SK-N-SH (cell line): ENCODE data around the gene MAP3K2. TPM values are rescaled to one million over a fixed set of nuclear protein-coding genes. Genes with fewer than 3 reads are reported as not detected.

Experiments
- CTCF ChIA-PET: fragments of 300-600, 350-600 bp; formaldehyde crosslinking; extraction: SDS; loops from one replicate; lab custom pipeline; 2021; lab: Yijun Ruan, JAX
- POLR2A ChIA-PET: fragments of 350-600 bp; sonication (Branson Sonifier 250); formaldehyde crosslinking; extraction: SDS; loops from one replicate; lab custom pipeline; 2020; ENCODE audit warnings: antibody characterized with exemption, inconsistent platforms; lab: Yijun Ruan, JAX
- DNase-seq: peaks from one replicate; pipeline ENCODE4 v3.0.0; 2012
- H2AFZ ChIP-seq: fragments of 200-600 bp; sonication (generic); 2 replicates; pipeline ENCODE4 v1.8.1; 2016; ENCODE audit warnings: antibody characterized with exemption, mild to moderate bottlenecking, low read depth
- H3F3A ChIP-seq: fragments of 200-600 bp; sonication (generic); replicated peaks from 2 replicates; pipeline ENCODE3; 2016; ENCODE audit warnings: antibody characterized with exemption, mild to moderate bottlenecking; ENCODE audit not compliant: insufficient read depth
- H3K27ac ChIP-seq, 2 experiments: fragments of 200-500 bp in 1 of 2; fragments of 200-600 bp in 1 of 2; sonication (Bioruptor generic) in 1 of 2; sonication (generic), shearing (Covaris generic) in 1 of 2; 2 replicates each; pipeline versions ENCODE4 v1.5.1 to v1.6.1; 2014 to 2016; ENCODE audit warnings: low read depth in 2 of 2, inconsistent platforms in 1 of 2, low read length in 1 of 2, mild to moderate bottlenecking in 1 of 2, mixed read lengths in 1 of 2
- H3K27me3 ChIP-seq: fragments of 200-600 bp; sonication (generic), shearing (Covaris generic); 2 replicates; pipeline ENCODE4 v1.6.1; 2016; ENCODE audit warnings: mixed run types; ENCODE audit not compliant: insufficient read depth
- H3K36me3 ChIP-seq, 2 experiments: fragments of 200-500 bp in 1 of 2; fragments of 200-600 bp in 1 of 2; sonication (Bioruptor generic) in 1 of 2; sonication (generic) in 1 of 2; replicated peaks in 1 of 2; 2 replicates each; pipeline versions ENCODE3 to v1.5.1; 2014 to 2016; ENCODE audit warnings: low read length in 1 of 2, mild to moderate bottlenecking in 1 of 2; ENCODE audit not compliant: insufficient read depth in 2 of 2, control insufficient read depth in 1 of 2
- H3K4me1 ChIP-seq, 2 experiments: fragments of 200-500 bp in 1 of 2; fragments of 200-600 bp in 1 of 2; sonication (Bioruptor generic) in 1 of 2; sonication (generic), shearing (Covaris generic) in 1 of 2; 2 replicates each; pipeline versions ENCODE4 v1.5.1 to v1.6.1; 2014 to 2016; ENCODE audit warnings: low read depth in 1 of 2, low read length in 1 of 2, mixed run types in 1 of 2; ENCODE audit not compliant: insufficient read depth in 2 of 2, control insufficient read depth in 1 of 2
- H3K4me2 ChIP-seq: fragments of 200-600 bp; sonication (generic), shearing (Covaris generic); 2 replicates; pipeline ENCODE4 v1.6.1; 2017; ENCODE audit warnings: mixed run types
- H3K4me3 ChIP-seq, 2 experiments: fragments of 200-500 bp in 1 of 2; fragments of 200-600 bp in 1 of 2; sonication (Bioruptor generic) in 1 of 2; sonication (generic), shearing (Covaris generic) in 1 of 2; 2 replicates each; pipeline versions ENCODE4 v1.5.1 to v1.8.1; 2014 to 2016; ENCODE audit warnings: low read depth in 2 of 2, inconsistent platforms in 1 of 2, low read length in 1 of 2, mild to moderate bottlenecking in 1 of 2, mixed read lengths in 1 of 2, moderate library complexity in 1 of 2
- H3K79me2 ChIP-seq: fragments of 200-600 bp; sonication (generic); 2 replicates; pipeline ENCODE4 v1.8.1; 2017; ENCODE audit warnings: mild to moderate bottlenecking; ENCODE audit not compliant: insufficient read depth
- H3K9ac ChIP-seq: fragments of 200-600 bp; sonication (generic); 2 replicates; pipeline ENCODE4 v1.6.1; 2017; ENCODE audit warnings: mixed run types
- H3K9me2 ChIP-seq: fragments of 200-600 bp; sonication (generic); 2 replicates; pipeline ENCODE4 v1.6.1; 2017; ENCODE audit warnings: mixed run types
- H3K9me3 ChIP-seq: fragments of 200-600 bp; sonication (generic); 2 replicates; pipeline ENCODE4 v1.6.1; 2017; ENCODE audit warnings: mixed run types, mild to moderate bottlenecking, moderate library complexity
- H4K20me1 ChIP-seq: fragments of 200-600 bp; sonication (generic); 2 replicates; pipeline ENCODE4 v1.6.1; 2017; ENCODE audit warnings: mild to moderate bottlenecking, mixed run types; ENCODE audit not compliant: insufficient read depth
- CHD2 ChIP-seq: fragments of 150-350 bp; IDR thresholded peaks from 2 replicates; pipeline ENCODE4 v1.6.1; 2018; ENCODE audit warnings: low read length; ENCODE audit not compliant: partially characterized antibody
- EZH2phosphoT487 ChIP-seq: fragments of 200-600 bp; sonication (generic); IDR thresholded peaks from 2 replicates; pipeline ENCODE4 v1.6.1; 2017; ENCODE audit warnings: low read depth, mixed run types, mild to moderate bottlenecking, antibody characterized with exemption, moderate library complexity, borderline replicate concordance
- FOSL2 ChIP-seq: IDR thresholded peaks from 2 replicates; pipeline ENCODE4 v1.4.0; 2012; ENCODE audit warnings: low read depth, mild to moderate bottlenecking, moderate library complexity, borderline replicate concordance
- FOXJ3 ChIP-seq: sonication (generic); formaldehyde crosslinking; IDR thresholded peaks from 2 replicates; pipeline ENCODE4 v1.5.1; 2020; ENCODE audit warnings: mild to moderate bottlenecking, missing genetic modification reagents
- FOXM1 ChIP-seq: IDR thresholded peaks from 2 replicates; pipeline ENCODE4 v1.4.0; 2012; ENCODE audit warnings: low read depth, mild to moderate bottlenecking
- GATA2 ChIP-seq: sonication (generic); formaldehyde crosslinking; IDR thresholded peaks from 2 replicates; pipeline ENCODE4 v1.5.0; 2020; ENCODE audit warnings: mild to moderate bottlenecking, missing genetic modification reagents
- JUND ChIP-seq: IDR thresholded peaks from 2 replicates; pipeline ENCODE4 v1.4.0; 2012
- MEF2A ChIP-seq: IDR thresholded peaks from 2 replicates; pipeline ENCODE4 v1.4.0; 2012; ENCODE audit warnings: low read depth, borderline replicate concordance
- NFIC ChIP-seq: IDR thresholded peaks from 2 replicates; pipeline ENCODE4 v1.4.0; 2012; ENCODE audit warnings: borderline replicate concordance
- NRF1 ChIP-seq: IDR thresholded peaks from 2 replicates; pipeline ENCODE4 v1.6.1; 2012; ENCODE audit warnings: low read depth, mild to moderate bottlenecking, low read length
- POLR2AphosphoS5 ChIP-seq: IDR thresholded peaks from 2 replicates; pipeline ENCODE4 v1.6.1; 2012; ENCODE audit warnings: low read depth, low read length
- RFX5 ChIP-seq: IDR thresholded peaks from 2 replicates; pipeline ENCODE4 v1.6.1; 2012; ENCODE audit warnings: mild to moderate bottlenecking, improper control_type of control experiment, low read length
- SIN3A ChIP-seq: IDR thresholded peaks from 2 replicates; pipeline ENCODE4 v1.6.1; 2012; ENCODE audit warnings: low read depth, mild to moderate bottlenecking, low read length, moderate library complexity, borderline replicate concordance
- TAF1 ChIP-seq: IDR thresholded peaks from 2 replicates; pipeline ENCODE4 v1.6.1; 2012; ENCODE audit warnings: low read depth, mild to moderate bottlenecking, low read length, moderate library complexity, borderline replicate concordance
- TCF12 ChIP-seq: IDR thresholded peaks from 2 replicates; pipeline ENCODE4 v1.4.0; 2012
- TEAD4 ChIP-seq: IDR thresholded peaks from 2 replicates; pipeline ENCODE4 v1.4.0; 2012; ENCODE audit warnings: mild to moderate bottlenecking, borderline replicate concordance; ENCODE audit not compliant: insufficient read depth
- YY1 ChIP-seq: IDR thresholded peaks from 2 replicates; pipeline ENCODE4 v1.4.0; 2012; ENCODE audit warnings: low read depth, mild to moderate bottlenecking
- WGBS: methylation state at CpG from one replicate; pipeline ENCODE4 v1.1.6; 2017; ENCODE audit warnings: low lambda C conversion rate; 5-methylcytosine and 5-hydroxymethylcytosine counted together
- polyA plus RNA-seq, 3 experiments: library from polyadenylated mRNA; depleted of rRNA; stranded (reverse); fragments of >200 nt; gene quantifications; 2 replicates each; pipeline ENCODE4 v1.2.3, GENCODE V29; 2012
- TF ChIP-seq, protein P1 (sequence below): IDR thresholded peaks from 2 replicates; pipeline ENCODE4 v1.4.0; 2012; ENCODE audit warnings: low read depth, borderline replicate concordance
- TF ChIP-seq, protein P2 (sequence below): IDR thresholded peaks from 2 replicates; pipeline ENCODE4 v1.6.1; 2012; ENCODE audit warnings: mild to moderate bottlenecking, low read depth, low read length, moderate library complexity

MAP3K2 gene
- polyA plus RNA-seq, 1 of the 3 experiments (the other 2 are of a cell fraction), result 2.7 TPM

DNA sequence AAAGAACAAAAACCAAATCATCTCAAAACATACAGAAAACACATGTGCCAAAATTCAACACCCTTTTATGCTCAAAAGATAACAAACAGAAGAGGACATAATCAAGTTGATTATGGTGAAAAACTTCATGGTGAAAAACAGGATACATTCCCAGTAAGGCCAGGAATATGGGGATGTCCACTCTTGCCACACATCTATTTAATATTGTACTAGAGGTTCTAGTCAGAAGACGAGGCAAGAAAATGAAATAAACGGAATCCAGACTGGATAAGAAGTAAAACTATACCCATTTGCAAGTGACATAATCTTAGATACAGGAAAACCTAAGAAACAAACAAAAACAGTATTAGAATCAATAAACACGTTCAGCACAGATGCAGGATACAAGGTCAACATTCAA lies 40.8 kb downstream of the MAP3K2 start:
- WGBS, result 95% methylated on average over 3 of the region's 3 CpGs
- Histone ChIP-seq H3K4me3 (no peak overlapping the region), H3K79me2 (peaks cover 100% of the 10 kb centered on the region), H3K27me3 (no peaks in the 10 kb centered on the region), H4K20me1 (peaks cover 55% of the 10 kb centered on the region), H3F3A (peaks cover 19% of the 10 kb centered on the region), H3K9me3 (no peaks in the 10 kb centered on the region), H3K36me3 (peaks cover 3 to 11% of the 10 kb centered on the region in 2 experiments), H2AFZ (no peak overlapping the region), H3K27ac (no peak overlapping the region), H3K9me2 (no peaks in the 10 kb centered on the region), H3K4me2 (no peak overlapping the region), H3K9ac (no peak overlapping the region), H3K4me1 (peaks cover 0 to 10% of the 10 kb centered on the region in 2 experiments; a peak in 1 of 4 replicates)
- POLR2A ChIA-PET, result no interaction called here
- TF ChIP-seq TEAD4, result no peak
- TF ChIP-seq, protein P1, sequence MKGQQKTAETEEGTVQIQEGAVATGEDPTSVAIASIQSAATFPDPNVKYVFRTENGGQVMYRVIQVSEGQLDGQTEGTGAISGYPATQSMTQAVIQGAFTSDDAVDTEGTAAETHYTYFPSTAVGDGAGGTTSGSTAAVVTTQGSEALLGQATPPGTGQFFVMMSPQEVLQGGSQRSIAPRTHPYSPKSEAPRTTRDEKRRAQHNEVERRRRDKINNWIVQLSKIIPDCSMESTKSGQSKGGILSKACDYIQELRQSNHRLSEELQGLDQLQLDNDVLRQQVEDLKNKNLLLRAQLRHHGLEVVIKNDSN, result no peak
- no peak for TF ChIP-seq NRF1
- TF ChIP-seq SIN3A, result no peak
- TF ChIP-seq NFIC, result no peak
- TF ChIP-seq FOXM1, result no peak
- TF ChIP-seq YY1, result no peak
- TF ChIP-seq, protein P2, sequence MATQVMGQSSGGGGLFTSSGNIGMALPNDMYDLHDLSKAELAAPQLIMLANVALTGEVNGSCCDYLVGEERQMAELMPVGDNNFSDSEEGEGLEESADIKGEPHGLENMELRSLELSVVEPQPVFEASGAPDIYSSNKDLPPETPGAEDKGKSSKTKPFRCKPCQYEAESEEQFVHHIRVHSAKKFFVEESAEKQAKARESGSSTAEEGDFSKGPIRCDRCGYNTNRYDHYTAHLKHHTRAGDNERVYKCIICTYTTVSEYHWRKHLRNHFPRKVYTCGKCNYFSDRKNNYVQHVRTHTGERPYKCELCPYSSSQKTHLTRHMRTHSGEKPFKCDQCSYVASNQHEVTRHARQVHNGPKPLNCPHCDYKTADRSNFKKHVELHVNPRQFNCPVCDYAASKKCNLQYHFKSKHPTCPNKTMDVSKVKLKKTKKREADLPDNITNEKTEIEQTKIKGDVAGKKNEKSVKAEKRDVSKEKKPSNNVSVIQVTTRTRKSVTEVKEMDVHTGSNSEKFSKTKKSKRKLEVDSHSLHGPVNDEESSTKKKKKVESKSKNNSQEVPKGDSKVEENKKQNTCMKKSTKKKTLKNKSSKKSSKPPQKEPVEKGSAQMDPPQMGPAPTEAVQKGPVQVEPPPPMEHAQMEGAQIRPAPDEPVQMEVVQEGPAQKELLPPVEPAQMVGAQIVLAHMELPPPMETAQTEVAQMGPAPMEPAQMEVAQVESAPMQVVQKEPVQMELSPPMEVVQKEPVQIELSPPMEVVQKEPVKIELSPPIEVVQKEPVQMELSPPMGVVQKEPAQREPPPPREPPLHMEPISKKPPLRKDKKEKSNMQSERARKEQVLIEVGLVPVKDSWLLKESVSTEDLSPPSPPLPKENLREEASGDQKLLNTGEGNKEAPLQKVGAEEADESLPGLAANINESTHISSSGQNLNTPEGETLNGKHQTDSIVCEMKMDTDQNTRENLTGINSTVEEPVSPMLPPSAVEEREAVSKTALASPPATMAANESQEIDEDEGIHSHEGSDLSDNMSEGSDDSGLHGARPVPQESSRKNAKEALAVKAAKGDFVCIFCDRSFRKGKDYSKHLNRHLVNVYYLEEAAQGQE, result no peak
- no peak for TF ChIP-seq GATA2 (CRISPR knock-in tag)
- TF ChIP-seq RFX5, result no peak
- TF ChIP-seq FOXJ3 (CRISPR knock-in tag), result no peak
- no peak for TF ChIP-seq POLR2AphosphoS5
- no peak for TF ChIP-seq TCF12
- no peak for TF ChIP-seq MEF2A
- TF ChIP-seq JUND, result no peak
- TF ChIP-seq TAF1, result no peak
- TF ChIP-seq EZH2phosphoT487, result no peak
- TF ChIP-seq CHD2, result no peak
- no peak for TF ChIP-seq FOSL2
- no peak for DNase-seq
- CTCF ChIA-PET, result no interaction called here
